GM19397 (cell line): ENCODE data around the gene NKTR.

Source experiments
- ATAC-seq: cut with Tn5 transposase; IDR thresholded peaks from one replicate; pipeline ENCODE4 v1.9.1; 2021; ENCODE audit warnings: mild to moderate bottlenecking, moderate library complexity; ENCODE audit not compliant: unreplicated experiment

The NKTR gene

DNA sequence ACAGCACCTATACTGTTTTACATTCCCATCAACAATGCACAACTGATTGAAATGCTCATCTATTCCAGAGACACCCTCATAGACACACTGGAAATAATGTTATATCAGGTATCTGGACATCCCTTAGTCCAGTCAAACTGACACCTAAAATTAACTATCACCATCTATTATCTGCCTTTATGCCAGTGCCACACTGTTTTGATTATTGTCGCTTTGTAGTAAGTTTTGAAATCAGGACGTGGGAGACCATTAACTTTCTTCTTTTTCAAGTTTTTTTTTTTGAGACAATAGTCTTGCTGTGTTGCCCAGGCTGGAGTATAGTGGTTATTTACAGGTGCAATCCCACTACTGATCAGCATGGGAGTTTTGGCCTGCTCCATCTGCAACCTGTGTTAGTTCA, 75.4 kb downstream of the NKTR start:
- ATAC-seq, result no peak

DNA sequence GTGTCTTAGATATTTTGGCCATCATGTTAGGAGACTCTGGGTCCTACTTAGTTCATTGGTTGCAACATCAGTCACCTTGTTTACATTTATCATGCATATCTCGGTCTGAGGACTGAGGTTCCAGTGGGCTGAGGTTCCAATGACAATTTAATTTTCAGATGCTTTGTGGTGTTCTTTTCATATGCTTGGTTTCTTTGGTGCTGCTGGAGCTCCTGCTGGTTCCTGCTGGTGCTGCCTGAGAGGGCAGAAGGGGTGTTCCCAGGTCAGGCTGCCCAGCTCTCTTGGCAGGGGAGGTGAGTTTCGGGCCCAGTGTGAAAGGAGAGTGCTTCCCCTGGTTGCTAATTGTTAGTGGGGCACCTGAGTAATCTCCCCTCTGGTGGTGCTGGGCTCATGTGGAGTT, 78.0 kb downstream of the NKTR start:
- no peak for ATAC-seq

DNA sequence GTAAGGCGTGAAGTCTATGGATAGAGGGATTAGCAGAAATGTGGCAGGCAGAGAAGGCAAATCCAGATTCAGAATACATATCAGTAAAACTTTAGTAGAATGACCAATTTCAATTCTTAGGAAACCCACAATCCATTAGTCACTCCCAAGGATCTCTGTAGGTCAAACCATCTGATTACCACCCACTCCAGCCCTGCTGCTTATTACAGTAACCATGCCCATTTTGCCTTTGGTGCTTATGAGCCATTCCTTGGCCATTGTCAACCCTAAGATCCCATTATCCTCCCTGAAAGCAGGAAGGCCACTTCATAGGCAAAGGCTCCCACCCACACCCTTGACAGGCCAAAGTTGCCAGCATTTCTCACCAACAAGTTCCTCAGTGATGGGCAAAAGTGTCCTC, 79.8 kb downstream of the NKTR start:
- ATAC-seq, result no peak

- no peak for ATAC-seq
Measured at GRCh38 chr3:42680806-42681205, 80.3 kb downstream of the NKTR start.

GRCh38 chr3:42681361-42682038, 81.0 kb downstream of the NKTR start:
- no peak for ATAC-seq

- no peak for ATAC-seq
Measured at GRCh38 chr3:42682301-42683070, 82.0 kb downstream of the NKTR start.

- ATAC-seq, result no peak
Measured at GRCh38 chr3:42683875-42684598, 83.6 kb downstream of the NKTR start.

DNA sequence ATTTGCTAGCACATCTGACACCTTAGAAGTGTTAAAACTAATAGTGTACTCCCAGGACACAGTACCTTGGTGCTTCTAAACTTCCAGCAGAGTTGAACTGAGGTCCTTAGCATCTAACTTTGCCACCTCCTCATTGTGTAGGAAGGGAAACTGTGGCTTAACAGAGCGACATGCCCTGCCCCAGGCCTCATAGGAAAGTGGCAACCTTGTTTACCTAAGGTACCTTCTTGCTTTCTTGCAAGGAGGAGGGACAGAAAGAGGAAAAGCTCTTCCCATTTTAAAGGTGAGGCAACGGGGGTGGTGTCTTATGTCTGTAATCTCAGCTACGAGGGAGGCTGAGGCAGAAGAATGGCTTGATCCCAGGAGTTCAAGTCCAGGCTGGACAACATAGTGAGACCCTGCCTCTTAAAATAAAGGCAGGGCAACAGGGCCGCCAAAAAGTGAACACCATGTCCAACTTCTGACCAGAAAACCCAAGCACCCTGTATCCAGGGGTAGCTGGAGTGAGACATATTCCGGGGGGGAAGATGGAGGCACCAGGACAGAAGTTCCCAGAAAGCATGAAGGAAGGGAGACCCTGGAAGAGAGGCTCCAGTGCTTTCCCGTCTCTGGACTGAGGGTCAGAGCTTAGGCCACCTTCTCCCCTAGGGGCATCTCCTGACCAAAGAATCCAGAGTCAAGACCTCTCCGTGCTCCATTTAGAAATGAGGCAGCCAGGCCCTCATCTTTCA, 84.3 kb downstream of the NKTR start:
- ATAC-seq, result no peak

GRCh38 chr3:42685363-42685881, 84.9 kb downstream of the NKTR start, which contains the start of gene KLHL40:
Gene KLHL40 (plus strand): TSS chr3:42685537. CDS start chr3:42685619, 82 bp downstream.
- ATAC-seq, result no peak

DNA sequence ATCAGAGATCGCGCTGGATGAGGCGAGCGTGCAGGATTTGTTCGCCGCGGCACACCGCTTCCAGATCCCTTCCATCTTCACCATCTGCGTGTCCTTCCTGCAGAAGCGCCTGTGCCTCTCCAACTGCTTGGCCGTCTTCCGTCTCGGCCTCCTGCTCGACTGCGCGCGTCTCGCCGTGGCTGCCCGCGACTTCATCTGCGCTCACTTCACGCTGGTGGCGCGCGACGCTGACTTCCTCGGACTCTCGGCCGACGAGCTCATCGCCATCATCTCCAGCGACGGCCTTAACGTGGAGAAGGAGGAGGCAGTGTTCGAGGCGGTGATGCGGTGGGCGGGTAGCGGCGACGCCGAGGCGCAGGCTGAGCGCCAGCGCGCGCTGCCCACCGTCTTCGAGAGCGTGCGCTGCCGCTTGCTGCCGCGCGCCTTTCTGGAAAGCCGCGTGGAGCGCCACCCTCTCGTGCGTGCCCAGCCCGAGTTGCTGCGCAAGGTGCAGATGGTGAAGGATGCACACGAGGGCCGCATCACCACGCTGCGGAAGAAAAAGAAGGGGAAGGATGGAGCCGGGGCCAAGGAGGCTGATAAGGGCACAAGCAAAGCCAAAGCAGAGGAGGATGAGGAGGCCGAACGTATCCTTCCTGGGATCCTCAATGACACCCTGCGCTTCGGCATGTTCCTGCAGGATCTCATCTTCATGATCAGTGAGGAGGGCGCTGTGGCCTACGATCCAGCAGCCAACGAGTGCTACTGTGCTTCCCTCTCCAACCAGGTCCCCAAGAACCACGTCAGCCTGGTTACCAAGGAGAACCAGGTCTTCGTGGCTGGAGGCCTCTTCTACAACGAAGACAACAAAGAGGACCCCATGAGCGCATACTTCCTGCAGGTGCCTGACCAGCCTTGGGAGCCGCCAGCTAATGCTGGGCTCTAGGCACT, 85.7 kb downstream of the NKTR start:
- no peak for ATAC-seq

DNA sequence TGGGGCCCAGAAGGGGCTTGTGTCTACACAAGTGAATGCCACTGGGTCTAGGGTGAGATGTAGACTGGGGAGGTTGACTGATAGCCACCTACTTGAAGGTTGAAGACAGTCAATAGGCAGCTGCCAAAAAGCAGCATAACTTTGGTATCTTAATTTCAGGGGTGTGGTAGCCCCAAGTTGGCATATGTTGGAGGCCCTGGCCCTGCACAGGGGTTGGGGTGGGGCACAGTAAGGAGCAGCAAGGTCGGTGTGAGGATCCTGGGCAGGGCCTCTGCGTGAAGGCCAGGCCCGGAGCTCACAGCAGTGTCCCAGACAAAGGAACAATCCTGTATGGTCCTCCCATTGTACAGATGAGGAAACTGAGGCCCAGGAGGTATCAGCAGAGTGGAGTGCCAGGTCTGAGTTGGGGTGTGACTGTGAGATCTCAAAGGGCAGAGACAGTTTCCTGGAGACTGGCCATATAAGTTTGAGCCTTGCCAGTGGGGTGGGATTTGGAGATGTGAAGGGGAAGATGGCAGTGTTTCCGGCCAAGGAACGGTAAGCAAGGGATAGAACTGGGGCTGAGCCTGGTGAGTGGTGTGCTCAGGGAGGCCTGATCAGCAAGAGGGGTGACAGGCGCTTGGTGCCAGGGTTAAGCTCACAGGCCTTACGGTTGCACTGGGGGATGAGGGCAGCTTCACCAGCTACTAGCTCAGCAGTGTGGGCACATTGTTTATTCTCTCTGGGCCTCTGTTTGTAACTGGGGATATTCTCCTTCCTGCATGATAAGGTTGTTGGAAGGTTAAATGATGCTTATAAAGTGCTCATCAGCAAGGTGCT, 86.6 kb downstream of the NKTR start:
- no peak for ATAC-seq

DNA sequence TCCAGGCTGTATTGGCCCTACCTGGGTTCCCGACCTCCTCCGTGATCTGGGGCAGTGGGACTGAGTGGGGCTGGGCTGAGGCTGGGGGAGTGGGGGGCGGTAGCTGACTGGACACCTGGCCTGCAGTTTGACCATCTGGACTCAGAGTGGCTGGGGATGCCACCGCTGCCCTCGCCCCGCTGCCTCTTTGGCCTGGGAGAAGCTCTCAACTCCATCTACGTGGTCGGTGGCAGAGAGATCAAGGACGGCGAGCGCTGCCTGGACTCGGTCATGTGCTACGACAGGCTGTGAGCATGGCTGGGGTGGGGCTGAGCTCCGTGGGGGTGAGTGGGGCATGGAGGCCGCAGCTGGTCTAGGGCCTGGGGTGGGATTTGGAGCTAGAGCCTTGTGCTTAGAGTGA, 87.5 kb downstream of the NKTR start:
- no peak for ATAC-seq

DNA sequence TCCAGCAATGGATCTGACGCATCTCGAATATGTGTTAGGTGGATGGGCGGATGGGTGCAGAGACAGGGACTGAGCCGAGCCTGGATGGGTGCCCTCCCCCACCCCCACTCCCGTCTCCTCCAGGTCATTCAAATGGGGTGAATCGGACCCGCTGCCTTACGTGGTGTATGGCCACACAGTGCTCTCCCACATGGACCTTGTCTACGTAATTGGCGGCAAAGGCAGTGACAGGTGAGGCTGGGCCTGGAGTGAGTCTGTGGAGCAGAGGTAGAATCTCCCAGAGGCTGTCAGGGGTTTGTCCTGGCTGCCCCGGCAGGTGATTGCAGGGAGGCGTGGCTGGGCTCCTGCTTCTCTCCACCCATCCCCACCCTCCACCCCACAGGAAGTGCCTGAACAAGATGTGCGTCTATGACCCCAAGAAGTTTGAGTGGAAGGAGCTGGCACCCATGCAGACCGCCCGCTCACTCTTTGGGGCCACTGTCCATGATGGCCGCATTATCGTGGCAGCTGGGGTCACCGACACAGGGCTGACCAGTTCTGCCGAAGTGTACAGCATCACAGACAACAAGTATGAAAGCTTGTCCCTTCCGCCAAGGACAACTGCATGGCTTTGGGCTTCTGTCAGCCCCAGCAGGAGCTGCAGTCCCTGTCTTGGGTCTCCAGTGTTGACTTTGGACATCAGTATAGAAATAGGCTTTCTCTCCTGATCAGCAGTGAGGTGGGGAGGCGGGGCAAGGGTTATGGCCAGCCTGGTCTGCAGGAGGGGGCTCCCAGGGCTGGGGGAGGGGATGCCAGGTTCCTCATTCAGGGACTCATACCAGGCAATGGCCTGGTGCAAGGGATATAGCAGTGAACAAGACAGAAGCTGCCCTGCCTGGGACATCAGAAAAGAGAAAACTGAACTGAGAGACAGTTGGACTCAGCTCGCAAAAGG, 88.3 kb downstream of the NKTR start:
- ATAC-seq, result no peak

DNA sequence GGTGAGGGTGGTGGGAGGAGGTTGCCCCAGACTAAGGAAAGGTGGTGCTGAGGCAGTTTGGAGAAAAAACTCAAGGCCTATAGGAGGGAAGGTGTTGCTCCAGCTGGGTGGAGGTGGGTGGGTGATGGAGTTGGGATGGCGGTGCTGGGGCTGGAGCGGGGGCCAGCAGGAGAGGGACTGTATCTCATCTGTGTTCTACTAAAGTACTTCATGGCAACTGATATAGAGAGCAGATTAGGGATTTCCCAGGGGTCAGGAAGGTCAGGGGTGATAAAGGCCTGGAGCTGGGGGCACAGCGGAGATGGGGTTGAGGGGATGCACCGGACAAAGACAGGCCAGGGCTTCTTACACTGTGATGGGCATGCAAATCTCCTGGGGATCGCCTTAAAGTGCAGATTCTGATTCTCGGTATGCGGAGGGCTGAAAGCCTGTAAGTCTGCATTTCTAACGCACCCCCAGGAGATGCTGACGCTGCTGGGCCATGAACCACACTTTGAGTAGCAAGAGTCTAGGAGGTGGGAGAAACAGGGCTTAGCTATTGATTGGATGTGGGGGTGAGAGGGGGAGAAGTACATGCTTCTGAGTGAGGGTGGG, 89.0 kb downstream of the NKTR start:
- no peak for ATAC-seq

DNA sequence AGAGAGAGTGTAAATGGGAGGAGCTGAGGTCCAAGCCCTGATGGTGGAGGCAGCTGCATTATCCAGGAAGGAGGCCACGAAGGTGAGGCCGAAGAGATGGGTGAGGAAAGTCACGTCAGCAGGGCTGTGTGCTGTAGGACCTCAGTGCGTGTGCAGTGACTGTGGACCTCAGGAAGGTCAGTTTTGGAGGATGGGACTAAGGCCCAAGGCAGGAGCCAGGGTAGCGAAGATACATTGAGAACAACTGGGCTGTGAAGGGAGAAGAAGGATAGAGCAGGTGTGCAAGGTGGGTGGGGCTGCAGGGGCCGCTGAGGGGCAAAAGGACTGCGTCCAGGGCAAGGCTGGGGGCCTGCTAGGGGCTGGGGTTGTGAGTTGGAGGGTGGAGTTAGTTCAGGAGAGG, 89.7 kb downstream of the NKTR start:
- ATAC-seq, result no peak

DNA sequence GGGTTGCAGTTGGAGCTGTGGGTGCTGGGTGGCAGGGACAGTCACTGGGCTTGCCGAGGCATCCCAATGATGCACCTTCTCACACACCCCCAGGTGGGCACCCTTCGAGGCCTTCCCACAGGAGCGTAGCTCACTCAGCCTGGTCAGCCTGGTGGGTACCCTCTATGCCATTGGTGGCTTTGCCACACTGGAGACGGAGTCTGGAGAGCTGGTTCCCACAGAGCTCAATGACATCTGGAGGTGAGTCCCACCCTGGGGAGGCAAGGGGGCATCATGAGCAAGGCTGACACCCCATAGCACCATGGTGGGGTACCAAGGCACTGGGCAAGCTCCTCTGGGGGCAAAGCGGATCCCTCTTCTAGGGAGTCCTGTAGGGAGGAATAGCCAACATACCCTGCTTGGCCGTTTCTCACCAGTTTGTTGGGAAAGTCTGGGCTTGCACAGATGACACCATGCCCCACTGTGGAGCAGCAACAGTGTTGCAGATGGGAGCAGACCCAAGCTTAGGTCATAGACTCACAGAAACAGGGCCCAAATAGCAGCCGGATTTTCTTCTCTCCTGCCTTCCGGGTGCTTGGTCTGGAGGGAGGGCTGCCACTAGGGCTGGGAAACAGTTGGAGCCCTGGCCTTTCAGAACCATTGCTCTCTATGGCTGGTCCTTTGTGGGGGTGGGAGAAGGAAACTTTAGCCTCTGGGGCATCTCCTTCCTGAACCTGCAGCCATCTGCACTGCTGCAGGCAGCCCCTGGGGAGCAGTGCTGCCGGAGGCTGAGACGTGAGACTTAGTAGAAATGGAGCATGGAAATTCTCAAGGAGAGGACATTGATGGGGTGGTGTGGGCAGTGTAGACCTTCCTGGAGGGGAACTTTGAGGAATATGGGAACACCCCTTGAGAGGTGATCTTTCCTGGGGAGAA, 90.5 kb downstream of the NKTR start:
- ATAC-seq, result no peak
